NCI-H146 treated with DMSO at 0.1 percent for 48 hours (cell line): ENCODE data around the gene BOLL.
"Not testable (repeated sequence)": the region's sequence is repeated elsewhere in the genome, so short reads cannot be mapped to it uniquely, and the experiment has no call there.

ENCODE experiments used
- DNase-seq: peaks from one replicate; lab custom pipeline; 2025; ENCODE audit not compliant: unreplicated experiment; lab: John Stamatoyannopoulos, UW

BOLL gene

GRCh38 chr2:197799068-197799467 is 13.9 kb upstream of the BOLL start:
- DNase-seq: no peak

DNA sequence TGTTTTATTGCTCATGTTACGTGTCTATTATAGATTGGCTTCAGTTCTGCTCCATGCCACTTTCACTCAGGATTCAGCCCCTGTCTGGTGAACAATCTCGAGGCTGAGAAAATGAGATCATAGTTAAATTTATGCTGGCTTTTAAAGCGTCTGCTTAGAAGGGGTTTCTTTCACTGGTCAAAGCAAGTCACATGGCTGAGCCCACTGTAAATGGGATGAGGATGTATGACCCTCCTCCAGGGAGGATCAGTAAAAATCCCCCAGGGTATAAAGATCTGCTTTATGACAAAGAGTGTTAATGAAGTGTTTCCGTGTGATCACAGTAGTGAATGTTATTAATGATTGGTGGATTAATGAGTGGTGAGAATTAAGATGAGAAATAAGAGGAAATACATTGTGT is 13.1 kb upstream of the BOLL start:
- no peak for DNase-seq

DNA sequence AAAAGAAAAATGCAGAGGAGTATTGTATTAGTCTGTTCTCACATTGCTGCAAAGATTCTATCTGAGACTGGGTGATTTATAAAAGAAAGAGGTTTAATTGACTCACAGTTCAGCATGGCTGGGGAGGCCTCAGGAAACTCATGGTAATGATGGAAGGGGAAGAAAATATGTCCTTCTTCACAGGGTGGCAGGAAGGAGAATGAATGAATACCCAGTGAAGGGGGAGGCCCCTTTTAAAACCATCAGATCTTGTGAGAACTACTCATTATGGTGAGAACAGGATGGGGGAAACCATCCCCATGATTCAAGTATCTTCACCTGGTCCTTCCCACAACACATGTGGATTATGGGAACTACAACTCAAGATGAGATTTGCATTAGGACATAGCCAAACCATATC is 10.2 kb upstream of the BOLL start:
- no peak for DNase-seq

DNA sequence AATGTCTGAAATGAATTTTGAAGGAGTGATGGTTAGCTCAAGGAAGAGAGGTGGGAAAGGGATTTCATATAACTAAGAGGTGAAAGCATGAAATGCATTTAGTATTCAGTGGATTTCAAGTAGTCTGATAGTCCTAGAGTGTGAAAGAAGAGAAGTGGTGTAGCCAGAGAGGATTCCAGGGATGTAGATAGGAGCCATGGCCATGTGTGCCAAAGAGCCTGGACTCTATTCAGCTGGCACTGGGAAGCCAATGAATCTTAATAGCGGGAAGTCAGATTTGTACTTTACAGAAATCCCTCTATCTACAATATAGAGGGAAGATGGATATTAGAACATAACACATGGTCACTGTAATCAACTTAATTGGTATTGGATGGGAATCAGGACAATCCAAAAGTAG is 8.3 kb upstream of the BOLL start:
- no peak for DNase-seq

GRCh38 chr2:197786010-197786877 is 1.1 kb upstream of the BOLL start:
- DNase-seq: no peak

GRCh38 chr2:197782126-197782525 is 3.0 kb downstream of the BOLL start:
- DNase-seq: no peak

GRCh38 chr2:197779261-197779660 is 5.9 kb downstream of the BOLL start:
- no peak for DNase-seq

DNA sequence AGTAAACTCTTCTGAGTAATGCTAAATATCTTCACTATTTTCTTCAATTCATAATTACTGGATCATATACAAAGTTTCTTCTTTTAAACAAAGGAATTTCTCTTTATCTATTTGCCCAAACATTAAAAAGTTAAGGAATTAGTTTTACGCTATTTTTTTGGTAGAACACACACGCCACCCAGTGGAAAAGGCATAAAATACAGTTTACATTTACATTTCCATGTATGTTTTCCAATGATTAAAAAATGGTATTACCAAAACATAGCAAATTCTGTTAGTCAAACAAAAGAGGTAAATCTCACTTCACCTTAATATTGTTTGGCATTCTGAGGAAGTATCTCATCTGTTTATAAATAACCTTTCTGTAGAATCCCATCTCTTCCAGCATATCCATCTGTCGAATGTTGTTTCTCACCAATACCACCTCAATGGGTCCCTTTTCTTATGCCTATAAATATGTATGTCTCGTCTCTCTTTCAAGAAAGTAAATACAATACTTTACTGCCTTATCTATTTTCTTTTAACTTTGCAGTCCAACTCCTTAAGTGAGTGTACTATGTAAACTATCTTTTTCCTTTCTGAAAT is 7.2 kb downstream of the BOLL start:
- no peak for DNase-seq

GRCh38 chr2:197760293-197760657 is 24.8 kb downstream of the BOLL start:
- DNase-seq: no peak

DNA sequence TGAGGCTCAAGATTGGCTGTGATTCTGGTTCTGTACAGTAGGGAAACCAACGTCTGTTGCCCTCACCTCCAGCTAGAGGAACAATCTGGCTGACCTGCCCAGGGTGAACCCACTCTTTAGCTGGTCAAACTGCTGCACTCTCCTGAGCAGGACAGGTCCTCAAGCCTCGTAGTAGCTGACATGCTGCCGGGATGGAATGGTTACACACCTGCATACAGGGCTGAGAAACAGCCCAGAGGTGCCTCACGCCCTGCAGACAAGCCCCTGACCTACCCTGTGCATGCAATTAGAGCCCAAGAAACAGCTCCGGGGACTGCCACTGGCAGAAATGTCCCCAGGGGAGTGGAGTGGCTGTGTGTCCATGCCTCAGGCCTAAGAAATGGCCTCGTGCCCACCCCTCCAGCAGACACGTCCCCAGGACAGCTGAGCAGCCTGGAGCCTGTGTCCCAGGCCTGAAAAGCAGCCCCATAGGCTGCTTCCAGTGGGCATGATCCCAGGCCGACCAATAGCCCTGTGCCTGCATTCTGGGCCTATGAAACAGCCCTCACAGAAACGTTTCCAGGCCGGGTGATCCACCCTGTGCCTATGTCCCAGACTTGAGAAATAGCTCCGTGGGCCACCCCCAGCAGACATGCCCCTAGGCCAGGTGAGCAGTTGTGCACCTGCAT is 25.4 kb downstream of the BOLL start:
- no peak for DNase-seq

DNA sequence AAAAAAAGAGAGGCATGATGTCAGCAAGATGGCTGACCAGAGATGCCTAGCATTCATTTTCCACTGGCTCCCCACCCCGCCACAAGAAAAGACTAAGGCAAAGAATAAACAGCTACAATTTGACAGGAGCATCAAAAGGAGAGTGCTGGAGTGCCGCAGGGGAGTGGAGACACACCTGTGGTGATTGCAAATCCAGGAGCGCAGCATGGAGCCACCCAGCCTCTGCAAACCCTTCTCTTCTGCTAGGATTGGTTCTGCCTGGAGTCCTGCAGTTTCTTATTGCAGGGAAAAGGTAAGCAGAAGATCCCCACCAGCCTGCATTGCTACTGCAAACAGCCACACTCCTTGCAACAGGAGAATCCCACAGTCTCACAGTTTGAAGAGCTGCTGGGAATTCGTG is 26.1 kb downstream of the BOLL start:
- DNase-seq: peak; percentile 17

DNA sequence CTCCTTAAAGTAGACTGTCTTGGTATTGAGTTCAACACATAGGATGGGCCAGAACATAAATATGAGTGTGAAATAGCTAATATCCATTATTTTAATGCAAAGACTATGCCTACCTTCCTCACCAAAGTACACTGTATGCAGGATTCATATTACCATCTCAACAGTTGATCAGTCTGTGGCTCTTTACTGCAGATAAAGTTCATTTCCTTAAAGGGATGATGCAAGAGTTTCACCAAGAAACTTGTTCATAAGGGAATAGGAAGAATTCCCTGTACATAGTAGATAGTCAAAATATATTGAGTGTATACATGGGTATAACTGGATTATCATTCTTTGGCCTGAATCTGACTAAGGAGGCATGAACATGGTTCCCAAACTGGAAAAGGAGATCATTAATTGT is 44.9 kb downstream of the BOLL start:
- DNase-seq: no peak

GRCh38 chr2:197728555-197729544 is 56.3 kb downstream of the BOLL start:
- DNase-seq: not testable (repeated sequence)

DNA sequence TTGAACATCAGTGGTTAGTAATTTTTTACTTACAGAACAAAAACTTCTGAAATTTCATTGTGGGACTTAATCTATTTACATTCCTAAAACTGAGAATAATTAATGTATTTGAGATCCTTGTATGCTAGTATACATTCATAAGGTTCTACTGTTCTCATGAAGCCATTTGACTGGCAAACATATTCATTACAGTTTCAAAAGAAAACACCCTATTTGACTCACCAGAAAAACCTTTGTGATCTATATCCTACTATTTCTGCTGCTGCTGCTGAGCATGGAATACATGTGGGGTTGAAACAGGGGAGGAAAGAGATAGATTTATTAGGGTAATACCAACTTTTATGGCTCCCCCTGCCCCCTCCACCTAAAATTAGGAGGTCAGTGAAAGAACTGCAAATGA is 58.1 kb downstream of the BOLL start:
- DNase-seq: no peak

DNA sequence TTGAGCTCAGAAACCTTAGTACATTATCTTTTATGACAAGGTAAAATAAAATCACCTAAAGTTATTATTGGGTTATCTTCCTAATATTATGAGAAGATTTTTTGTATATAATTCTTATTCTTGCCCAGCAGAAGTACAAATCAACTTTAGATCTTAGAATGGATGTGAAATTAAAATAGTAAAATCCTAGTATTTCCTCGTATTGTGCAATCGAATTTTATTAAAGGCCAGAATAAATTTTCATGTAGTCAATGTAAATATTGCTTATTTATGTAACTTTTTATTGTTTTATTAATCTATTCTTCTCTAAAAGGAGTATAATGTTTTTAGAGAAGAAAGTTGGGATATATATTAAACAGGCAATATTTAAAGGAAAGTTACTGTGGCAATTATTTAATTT is 67.3 kb downstream of the BOLL start:
- DNase-seq: no peak

DNA sequence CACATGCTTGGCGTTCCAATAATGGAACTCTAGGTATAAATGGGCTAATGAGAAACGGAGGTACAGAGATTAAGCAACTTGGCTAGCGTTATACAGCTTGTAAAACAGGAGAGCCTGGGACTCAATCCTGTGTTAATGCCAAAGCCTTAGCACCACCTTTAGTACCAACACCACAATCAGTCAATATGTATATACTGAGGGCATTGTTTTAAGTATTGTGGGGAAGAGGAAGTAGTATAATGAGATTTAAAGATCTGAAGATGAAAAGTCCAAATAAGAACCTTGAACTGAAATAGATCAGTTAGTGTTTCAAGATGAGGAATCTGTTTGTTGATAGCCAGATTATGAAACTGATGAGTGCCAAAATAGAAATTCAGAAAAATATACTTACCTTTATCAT is 71.8 kb downstream of the BOLL start:
- DNase-seq: no peak

DNA sequence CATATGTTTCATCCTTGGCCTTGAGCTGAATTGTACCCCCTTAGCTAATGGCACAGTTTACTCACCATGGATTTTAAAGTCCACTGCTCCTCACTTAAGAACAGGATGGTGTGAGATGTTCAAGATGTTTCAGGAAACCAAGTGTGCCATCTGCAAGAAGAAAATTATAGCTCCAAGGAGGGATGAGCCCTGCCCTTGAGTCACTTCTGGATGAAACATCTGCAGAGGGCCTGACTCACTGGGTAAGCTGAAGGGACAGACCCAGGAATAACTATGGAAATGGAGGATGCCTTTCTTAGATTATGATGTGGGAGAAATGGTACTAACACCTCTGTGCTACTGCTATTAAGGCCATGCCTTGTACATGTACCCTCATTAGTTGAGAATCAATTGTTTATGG is 73.5 kb downstream of the BOLL start:
- no peak for DNase-seq

- DNase-seq: no peak
Measured at GRCh38 chr2:197710424-197711042, 74.6 kb downstream of the BOLL start.

DNA sequence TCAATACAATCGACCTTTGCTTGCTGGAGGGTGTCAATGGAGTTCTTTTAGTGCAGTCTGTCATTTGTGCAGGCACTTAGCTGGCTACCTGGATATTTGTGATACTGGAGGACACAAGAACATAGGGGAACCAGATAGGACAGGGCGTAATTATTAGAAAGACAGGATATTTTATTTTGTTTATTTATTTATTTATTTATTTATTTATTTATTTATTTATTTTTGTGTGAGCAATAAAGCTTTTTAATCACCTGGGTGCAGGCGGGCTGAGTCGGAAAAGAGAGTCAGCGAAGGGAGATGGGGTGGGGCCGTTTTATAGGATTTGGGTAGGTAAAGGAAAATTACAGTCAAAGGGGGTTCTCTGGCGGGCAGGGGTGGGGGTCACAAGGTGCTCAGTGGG is 76.0 kb downstream of the BOLL start:
- not testable (repeated sequence) for DNase-seq

DNA sequence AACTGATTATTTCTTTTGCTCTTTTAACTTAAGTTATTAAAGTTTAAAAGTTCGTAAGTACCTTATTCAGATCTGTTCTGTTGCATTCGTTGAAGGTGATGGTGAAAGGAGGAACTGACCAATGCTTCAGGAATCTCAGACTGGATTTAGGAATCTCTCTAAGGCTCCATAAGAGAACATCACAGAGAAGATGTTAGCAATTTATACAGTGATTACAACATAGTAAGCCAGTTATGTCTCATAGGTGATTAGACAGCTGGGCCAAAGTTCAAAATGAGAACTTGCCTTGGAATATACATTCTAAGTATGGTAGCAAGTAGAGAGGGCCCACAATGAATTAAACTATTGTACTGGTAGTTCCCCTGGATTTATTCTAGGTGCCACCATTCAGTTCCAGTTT is 76.8 kb downstream of the BOLL start:
- no peak for DNase-seq
